Body of pancreas (tissue), 4 donors: ENCODE results near the gene CX3CR1.

Experiments used
- CTCF ChIP-seq, 7 experiments: fragments of 450-650 bp in 4 of 7; fragments of 200-600 bp in 3 of 7; sonication (generic) in 3 of 7; IDR thresholded peaks; one replicate each; pipeline ENCODE4 v1.5.1; 2016 to 2019; ENCODE audit warnings: antibody characterized with exemption in 7 of 7
- POLR2A ChIP-seq, 3 donors: fragments of 450-650 bp; IDR thresholded peaks; one replicate each; pipeline ENCODE4 v1.6.1; 2016; ENCODE audit warnings: antibody characterized with exemption in 3 of 3, mild to moderate bottlenecking in 2 of 3

GRCh38 chr3:39290255-39290654 is 10.4 kb upstream of the CX3CR1 start:
- TF ChIP-seq CTCF (IDR thresholded peaks at IDR 0.05) (no peak), POLR2A (IDR thresholded peaks at IDR 0.05) (no peak)
